Tibial artery (tissue), 4 donors: ENCODE results near the gene ZFAND3.
"Not testable (repeated sequence)": the region's sequence is repeated elsewhere in the genome, so short reads cannot be mapped to it uniquely, and the experiment has no call there.

Experiments used
- DNase-seq, 2 donors: peaks; one replicate each; pipeline ENCODE4 v3.0.0-alpha.2; 2019
- H3K27ac ChIP-seq, 2 donors: fragments of 200-600 bp; sonication (generic) in 1 of 2; 1 replicate in 1 of 2; 2 replicates in 1 of 2; pipeline ENCODE4 v1.5.1; 2018 to 2019; ENCODE audit warnings: mild to moderate bottlenecking in 1 of 2
- H3K27me3 ChIP-seq, 2 donors: fragments of 200-600 bp; sonication (generic) in 1 of 2; one replicate each; pipeline versions ENCODE4 v1.5.1 to v1.6.0; 2016 to 2019
- H3K36me3 ChIP-seq, 3 donors: fragments of 200-600 bp; sonication (generic) in 2 of 3; one replicate each; pipeline ENCODE4 v1.5.1; 2016 to 2019; ENCODE audit warnings: mild to moderate bottlenecking in 2 of 3
- H3K4me1 ChIP-seq, 4 donors: fragments of 200-600 bp; sonication (generic) in 2 of 4; 1 replicate in 3 of 4; 2 replicates in 1 of 4; pipeline ENCODE4 v1.5.1; 2016 to 2019
- H3K4me3 ChIP-seq, 2 donors: fragments of 200-600 bp; sonication (generic) in 1 of 2; 1 replicate in 1 of 2; 2 replicates in 1 of 2; pipeline ENCODE4 v1.5.1; 2018 to 2019; ENCODE audit warnings: mild to moderate bottlenecking in 2 of 2
- H3K9me3 ChIP-seq, 3 donors: fragments of 200-600 bp; sonication (generic) in 1 of 3; one replicate each; pipeline ENCODE4 v1.5.1; 2016 to 2019
- CTCF ChIP-seq, 2 experiments: fragments of 200-600 bp in 1 of 2; fragments of 450-650 bp in 1 of 2; IDR thresholded peaks; one replicate each; pipeline ENCODE4 v1.5.1; 2017 to 2019; ENCODE audit warnings: antibody characterized with exemption in 2 of 2, mild to moderate bottlenecking in 1 of 2, moderate library complexity in 1 of 2
- intact Hi-C: fragments of 100-400 bp; cut with DNase I; formaldehyde crosslinking; loops from one replicate; pipeline ENCODE4 v1.15.0; 2023; ENCODE audit warnings: low total_unique reads

The ZFAND3 gene

DNA sequence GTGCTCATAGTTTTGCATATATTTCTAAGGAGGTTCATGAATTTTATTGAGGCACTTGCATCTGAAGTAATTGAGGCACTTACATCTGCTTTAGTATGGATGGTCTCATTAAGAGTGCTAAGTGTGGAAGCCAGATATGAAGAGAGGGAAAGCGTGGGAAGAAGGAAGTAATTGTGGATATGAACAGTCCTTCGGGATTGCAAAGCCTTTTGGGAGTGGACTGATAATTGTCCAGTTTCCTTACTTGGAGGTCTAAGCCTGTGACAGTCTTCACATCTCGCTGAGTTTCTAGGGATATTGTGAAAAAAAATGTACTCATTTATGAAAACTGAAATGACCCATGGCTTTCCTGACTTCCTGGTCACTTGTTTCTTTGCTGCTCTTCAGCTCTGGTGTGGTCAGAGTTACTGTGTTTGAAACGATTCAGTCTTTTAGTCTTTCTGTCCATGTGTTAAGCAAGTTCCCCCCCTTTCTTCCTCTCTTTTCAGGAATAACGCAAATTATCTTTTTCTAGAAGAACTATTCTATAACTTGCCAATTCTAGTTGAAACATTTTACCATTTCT lies 137.3 kb downstream of the ZFAND3 start:
- no peak for DNase-seq
- H3K4me3 ChIP-seq, result no peak overlapping the region
- H3K9me3 ChIP-seq, result no peaks in the 10 kb centered on the region
- intact Hi-C loops, result no loop called here
- H3K27me3 ChIP-seq, result no peaks in the 10 kb centered on the region
- H3K4me1 ChIP-seq, result peaks cover 0 to 35% (median 13%) of the 10 kb centered on the region in 4 donors
- no peak for TF ChIP-seq CTCF (IDR thresholded peaks at IDR 0.05)
- H3K27ac ChIP-seq, result no peak overlapping the region
- no peaks in the 10 kb centered on the region for H3K36me3 ChIP-seq

DNA sequence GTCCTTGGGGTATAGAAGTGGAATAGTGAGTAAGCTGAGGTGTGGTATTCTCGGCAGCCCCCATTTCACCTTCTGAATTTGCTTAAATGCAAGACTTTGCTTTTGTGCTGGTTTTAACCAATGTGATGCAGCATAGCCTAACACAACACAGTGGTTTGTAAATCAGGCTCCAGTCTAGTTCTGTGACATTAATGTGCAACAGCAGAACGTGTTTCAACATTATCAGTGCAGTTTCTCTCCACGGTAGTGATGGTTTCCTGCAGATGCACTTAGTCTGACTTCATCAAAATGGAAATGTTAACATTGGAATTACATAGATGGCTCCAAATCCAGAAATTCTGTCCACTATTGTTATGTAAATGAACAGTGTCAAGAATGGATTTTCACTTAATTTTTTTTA lies 139.5 kb downstream of the ZFAND3 start:
- no peaks in the 10 kb centered on the region for H3K27me3 ChIP-seq
- no peak overlapping the region for H3K27ac ChIP-seq
- no peak for TF ChIP-seq CTCF (IDR thresholded peaks at IDR 0.05)
- peaks cover 0 to 30% (median 13%) of the 10 kb centered on the region in 4 donors for H3K4me1 ChIP-seq
- no peaks in the 10 kb centered on the region for H3K9me3 ChIP-seq
- intact Hi-C loops, result no loop called here
- DNase-seq, result no peak
- no peak overlapping the region for H3K4me3 ChIP-seq
- H3K36me3 ChIP-seq, result no peaks in the 10 kb centered on the region

DNA sequence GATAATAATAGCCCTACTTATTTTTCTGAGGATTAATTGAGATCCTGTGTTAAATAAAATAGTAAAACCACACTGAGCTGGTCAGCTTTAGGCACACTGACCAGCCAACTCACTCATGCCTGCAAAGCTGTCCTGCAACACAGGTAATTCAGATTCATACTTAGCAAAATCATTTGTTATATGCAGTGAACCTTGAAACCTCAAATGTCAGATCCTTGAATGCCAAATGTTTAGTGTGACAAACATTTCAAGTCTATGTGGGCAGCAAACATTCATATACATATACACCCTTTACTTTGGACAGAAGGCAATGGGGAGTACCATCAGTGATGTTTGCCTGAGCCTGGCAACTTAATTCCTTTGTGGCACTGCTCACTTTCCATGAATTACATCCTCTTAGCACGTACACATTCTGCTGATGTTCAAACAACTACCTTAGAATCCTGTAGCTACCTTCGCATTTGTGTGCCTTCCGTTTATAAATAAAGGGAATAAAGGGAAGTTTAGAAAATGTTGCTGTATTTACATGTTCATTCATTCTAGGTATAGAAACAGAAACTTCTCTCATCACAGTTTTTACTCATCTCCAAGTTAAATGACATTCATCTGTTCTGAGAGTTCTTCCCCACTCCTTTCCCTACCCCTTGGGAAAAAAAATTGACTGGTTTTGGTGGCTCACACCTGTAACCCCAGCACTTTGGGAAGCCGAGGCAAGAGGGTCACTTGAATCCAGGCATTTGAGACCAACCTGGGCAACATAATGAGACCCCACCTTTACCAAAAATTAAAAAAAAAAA lies 140.8 kb downstream of the ZFAND3 start:
- intact Hi-C loops, result no loop called here
- no peaks in the 10 kb centered on the region for H3K9me3 ChIP-seq
- H3K27me3 ChIP-seq, result no peaks in the 10 kb centered on the region
- peaks cover 0 to 25% (median 12%) of the 10 kb centered on the region in 4 donors for H3K4me1 ChIP-seq
- TF ChIP-seq CTCF (IDR thresholded peaks at IDR 0.05), result no peak
- H3K27ac ChIP-seq, result no peak overlapping the region
- no peaks in the 10 kb centered on the region for H3K36me3 ChIP-seq
- H3K4me3 ChIP-seq, result no peak overlapping the region
- no peak for DNase-seq

DNA sequence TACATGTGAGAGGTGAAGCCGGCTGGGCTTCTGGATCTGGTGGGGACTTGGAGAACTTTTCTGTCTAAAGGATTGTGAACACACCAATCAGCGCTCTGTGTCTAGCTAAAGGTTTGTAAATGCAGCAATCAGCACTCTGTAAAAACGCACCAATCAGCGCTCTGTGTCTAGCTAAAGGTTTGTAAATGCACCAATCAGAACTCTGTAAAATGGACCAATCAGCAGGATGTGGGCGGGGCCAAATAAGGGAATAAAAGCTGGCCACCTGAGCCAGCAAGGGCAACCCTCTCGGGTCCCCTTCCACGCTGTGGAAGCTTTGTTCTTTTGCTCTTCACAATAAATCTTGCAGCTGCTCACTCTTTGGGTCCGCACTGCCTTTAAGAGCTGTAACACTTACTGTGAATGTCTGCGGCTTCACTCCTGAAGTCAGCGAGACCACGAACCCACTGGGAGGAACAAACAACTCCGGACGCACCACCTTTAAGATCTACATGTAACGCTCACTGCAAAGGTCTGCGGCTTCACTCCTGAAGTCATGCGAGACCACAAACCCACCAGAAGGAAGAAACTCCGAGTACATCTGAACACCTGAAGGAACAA lies 143.1 kb downstream of the ZFAND3 start:
- H3K4me3 ChIP-seq, intact Hi-C loops, H3K36me3 ChIP-seq, H3K27ac ChIP-seq, DNase-seq, H3K27me3 ChIP-seq, H3K9me3 ChIP-seq, H3K4me1 ChIP-seq: not testable (repeated sequence)

- TF ChIP-seq CTCF (IDR thresholded peaks at IDR 0.05), result no peak
- Histone ChIP-seq H3K4me3 (no peak overlapping the region), H3K9me3 (no peaks in the 10 kb centered on the region), H3K36me3 (no peaks in the 10 kb centered on the region), H3K4me1 (peaks cover 0 to 8% (median 3%) of the 10 kb centered on the region in 4 donors), H3K27ac (no peak overlapping the region), H3K27me3 (no peaks in the 10 kb centered on the region)
- intact Hi-C loops, result no loop called here
- no peak for DNase-seq
Measured at GRCh38 chr6:37965964-37966676, 146.6 kb downstream of the ZFAND3 start.
